ENCODE measurements around the gene ADAM12.

Gene ADAM12

GRCh38 chr10:126417220-126417825, 29.0 kb upstream of the ADAM12 start:
- CTCF ChIA-PET = interaction anchor here (0.5 kb wide), 2 partner anchors 33 to 125 kb away, joined by 3 read pairs; no protein-coding TSS in a partner anchor
- H3K9me3 ChIP-seq (ENCODE audit: control insufficient read depth, insufficient read depth, low read depth, low read length) = no peaks in the 10 kb centered on the region
- H3K4me1 ChIP-seq (ENCODE audit: control insufficient read depth, insufficient read depth, low read length) = no peaks in the 10 kb centered on the region
- no peak overlapping the region for H3K4me3 ChIP-seq (ENCODE audit: low read depth, low read length)
- H3K36me3 ChIP-seq (ENCODE audit: control insufficient read depth in 2 of 2, insufficient read depth in 1 of 2, low read length in 2 of 2) = no peaks in the 10 kb centered on the region
- no peak overlapping the region for H3K27ac ChIP-seq (ENCODE audit: extremely low read depth, low read depth, low read length)
- POLR2A ChIA-PET = no interaction called here
- TF ChIP-seq ZNF184 (tag by site-specific recombination; IDR thresholded peaks at IDR 0.05) (no peak), PRDM10 (tag by site-specific recombination; IDR thresholded peaks at IDR 0.05) (no peak), HOXA7 (CRISPR knock-in tag; IDR thresholded peaks at IDR 0.05; ENCODE audit: borderline replicate concordance) (no peak), BCL11B (tag by site-specific recombination; IDR thresholded peaks at IDR 0.05; ENCODE audit: low read depth) (no peak)

GRCh38 chr10:126409821-126410220, 21.5 kb upstream of the ADAM12 start:
- TF ChIP-seq ZNF366 (tag by site-specific recombination; conservative IDR thresholded peaks at IDR 0.05) = no peak
- TF ChIP-seq ZNF514 (tag by site-specific recombination; IDR thresholded peaks at IDR 0.05) = no peak
- no peak for TF ChIP-seq ZNF138 (tag by site-specific recombination; IDR thresholded peaks at IDR 0.05; ENCODE audit: borderline replicate concordance)
- TF ChIP-seq BCL6B (tag by site-specific recombination; IDR thresholded peaks at IDR 0.05) = no peak
- TF ChIP-seq ZBTB21 (tag by site-specific recombination; IDR thresholded peaks at IDR 0.05) = no peak
- no peak for TF ChIP-seq PRDM4 (tag by site-specific recombination; IDR thresholded peaks at IDR 0.05)
- no peak for TF ChIP-seq KLF9 (tag by site-specific recombination; IDR thresholded peaks at IDR 0.05; ENCODE audit: low read depth)
- no peak for TF ChIP-seq ZNF157 (tag by site-specific recombination; IDR thresholded peaks at IDR 0.05)
- no peak for TF ChIP-seq ZNF558 (tag by site-specific recombination; IDR thresholded peaks at IDR 0.05)
- no peak for TF ChIP-seq ZNF707 (tag by site-specific recombination; IDR thresholded peaks at IDR 0.05)
- TF ChIP-seq ZNF19 (tag by site-specific recombination; IDR thresholded peaks at IDR 0.05; ENCODE audit: low read depth) = no peak
- no peak for TF ChIP-seq ZNF133 (tag by site-specific recombination; IDR thresholded peaks at IDR 0.05)
- TF ChIP-seq ZNF26 (tag by site-specific recombination; IDR thresholded peaks at IDR 0.05) = no peak
- TF ChIP-seq ZNF501 (tag by site-specific recombination; IDR thresholded peaks at IDR 0.05) = no peak
- no peak for TF ChIP-seq ZNF423 (tag by site-specific recombination; IDR thresholded peaks at IDR 0.05)
- TF ChIP-seq ZNF629 (tag by site-specific recombination; IDR thresholded peaks at IDR 0.05) = no peak
- no peak for TF ChIP-seq ZNF677 (tag by site-specific recombination; IDR thresholded peaks at IDR 0.05)
- TF ChIP-seq ZNF280C (tag by site-specific recombination; IDR thresholded peaks at IDR 0.05) = no peak
- H3K4me1 ChIP-seq (ENCODE audit: control insufficient read depth, insufficient read depth, low read length) = no peaks in the 10 kb centered on the region
- CTCF ChIA-PET = no interaction called here
- no peaks in the 10 kb centered on the region for H3K36me3 ChIP-seq (ENCODE audit: control insufficient read depth in 2 of 2, insufficient read depth in 1 of 2, low read length in 2 of 2)
- H3K4me3 ChIP-seq (ENCODE audit: low read depth, low read length) = no peak overlapping the region
- H3K27ac ChIP-seq (ENCODE audit: extremely low read depth, low read depth, low read length) = no peak overlapping the region
- no peaks in the 10 kb centered on the region for H3K9me3 ChIP-seq (ENCODE audit: control insufficient read depth, insufficient read depth, low read depth, low read length)
- POLR2A ChIA-PET = no interaction called here
